ENCODE measurements around the gene LAP3. TPM values are rescaled to one million over a fixed set of nuclear protein-coding genes. Genes with fewer than 3 reads are reported as not detected.
"Not testable (repeated sequence)": the region's sequence is repeated elsewhere in the genome, so short reads cannot be mapped to it uniquely, and the experiment has no call there.

LAP3 gene
- 10 to 100 TPM; 44.9 to 51.0 (median 48.0) TPM for polyA plus RNA-seq (ENCODE audit: insufficient read length in 10 of 10)
- long read RNA-seq, donor 1, transcript LAP3-201 (13 exons, 2,213 nt) = major isoform, 12 of 13 reads
- long read RNA-seq, donor 1, partial matches to known transcripts = 0 of 13 reads
- long read RNA-seq, donor 1, other reads (novel, unspliced or antisense) = 0 of 13 reads
- long read RNA-seq, donor 2, transcript LAP3-201 (13 exons, 2,213 nt) = major isoform, 10 of 11 reads
- long read RNA-seq, donor 2, partial matches to known transcripts = 0 of 11 reads
- long read RNA-seq, donor 2, other reads (novel, unspliced or antisense) = 0 of 11 reads
- long read RNA-seq, donor 3 = 0 reads
- long read RNA-seq, donor 4, transcript LAP3-201 (13 exons, 2,213 nt) = major isoform, 9 of 15 reads
- long read RNA-seq, donor 4, partial matches to known transcripts = 5 of 15 reads
- long read RNA-seq, donor 4, other reads (novel, unspliced or antisense) = 0 of 15 reads
- long read RNA-seq, donor 5, transcript LAP3-201 (13 exons, 2,213 nt) = major isoform, 11 of 25 reads
- long read RNA-seq, donor 5, partial matches to known transcripts = 13 of 25 reads
- long read RNA-seq, donor 5, other reads (novel, unspliced or antisense) = 0 of 25 reads
- long read RNA-seq, donor 6, transcript LAP3-201 (13 exons, 2,213 nt) = major isoform, 13 of 20 reads
- long read RNA-seq, donor 6, partial matches to known transcripts = 6 of 20 reads
- long read RNA-seq, donor 6, other reads (novel, unspliced or antisense) = 0 of 20 reads
- long read RNA-seq, donor 7, transcript LAP3-201 (13 exons, 2,213 nt) = major isoform, 6 of 7 reads
- long read RNA-seq, donor 7, partial matches to known transcripts = 0 of 7 reads
- long read RNA-seq, donor 7, other reads (novel, unspliced or antisense) = 0 of 7 reads
- long read RNA-seq, donor 8, transcript LAP3-201 (13 exons, 2,213 nt) = major isoform, 8 of 16 reads
- long read RNA-seq, donor 8, partial matches to known transcripts = 6 of 16 reads
- long read RNA-seq, donor 8, other reads (novel, unspliced or antisense) = 0 of 16 reads
- long read RNA-seq, donor 9, partial matches to known transcripts = 0 of 2 reads
- long read RNA-seq, donor 9, other reads (novel, unspliced or antisense) = 0 of 2 reads

- DNase-seq = peak; percentile 96 to 99 (median 98)
These were observed at the start of gene LAP3 for GRCh38 chr4:17576932-17577664. Gene LAP3, plus strand, starts transcription at chr4:17577198. Its CDS starts 268 bp downstream, at chr4:17577466.

- DNase-seq = no peak
These were observed 48.3 kb upstream of the LAP3 start for GRCh38 chr4:17528551-17529165.

GRCh38 chr4:17531538-17532285, 45.3 kb upstream of the LAP3 start:
- no peak for DNase-seq

GRCh38 chr4:17534705-17535104, 42.3 kb upstream of the LAP3 start:
- no peak for DNase-seq

DNA sequence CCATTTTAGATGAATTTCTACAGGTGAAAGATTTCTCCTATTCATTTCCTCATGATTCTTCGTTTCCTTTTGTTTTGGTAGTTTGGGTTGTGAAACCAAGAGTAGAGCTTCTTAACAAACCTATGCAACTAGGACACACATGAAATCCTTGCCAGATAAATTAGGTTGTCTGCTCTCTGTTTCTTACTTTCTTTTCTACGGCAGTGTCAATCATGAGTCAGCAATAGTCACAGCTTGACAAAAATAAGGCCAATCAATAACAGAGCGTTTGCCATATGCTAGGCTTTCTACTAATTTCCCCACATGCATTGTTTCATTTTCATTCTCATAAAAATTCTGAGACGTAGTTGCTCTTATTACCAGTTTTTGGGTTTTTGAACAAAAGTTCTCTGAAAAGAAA, 41.8 kb upstream of the LAP3 start:
- DNase-seq = no peak

- no peak for DNase-seq
These were observed 41.1 kb upstream of the LAP3 start for GRCh38 chr4:17535906-17536305.

DNA sequence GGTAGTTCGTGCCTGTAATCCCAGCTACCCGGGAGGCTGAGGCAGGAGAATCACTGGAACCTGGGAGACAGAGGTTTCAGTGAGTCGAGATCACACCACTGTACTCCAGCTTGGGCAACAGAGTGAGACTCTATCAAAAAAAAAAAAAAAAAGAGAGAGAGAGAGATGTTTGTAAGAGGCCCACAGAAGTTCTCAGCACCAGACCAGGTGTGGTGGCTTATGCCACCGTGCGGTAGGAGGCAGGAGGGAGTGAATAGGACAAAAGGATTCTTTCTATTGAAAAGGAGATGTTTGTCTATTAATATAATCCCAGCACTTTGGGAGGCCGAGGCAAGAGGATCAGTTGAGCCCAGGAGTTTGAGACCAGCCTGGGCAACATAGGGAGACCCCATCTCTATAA, 39.9 kb upstream of the LAP3 start:
- not testable (repeated sequence) for DNase-seq

DNA sequence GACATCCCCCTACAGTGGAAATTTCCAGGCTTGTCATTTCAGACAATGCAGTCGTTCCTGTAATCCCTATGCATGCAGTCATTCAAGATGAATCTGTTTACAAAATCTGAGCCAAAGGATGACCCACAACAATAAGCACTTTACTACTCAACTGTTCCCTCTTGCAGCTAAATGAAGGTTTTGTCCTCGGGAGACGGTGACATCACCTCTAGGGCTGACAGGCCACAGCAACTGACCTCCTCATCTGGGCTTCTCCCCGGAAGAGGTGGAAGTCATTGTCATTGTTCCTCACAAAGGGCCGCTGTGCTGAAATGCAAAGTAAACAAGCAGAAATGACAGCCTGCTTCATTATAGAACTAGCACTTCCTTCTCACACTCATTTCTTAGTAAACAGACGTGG, 32.8 kb upstream of the LAP3 start:
- peak in 1 of 3 donors; percentile 18 for DNase-seq

DNA sequence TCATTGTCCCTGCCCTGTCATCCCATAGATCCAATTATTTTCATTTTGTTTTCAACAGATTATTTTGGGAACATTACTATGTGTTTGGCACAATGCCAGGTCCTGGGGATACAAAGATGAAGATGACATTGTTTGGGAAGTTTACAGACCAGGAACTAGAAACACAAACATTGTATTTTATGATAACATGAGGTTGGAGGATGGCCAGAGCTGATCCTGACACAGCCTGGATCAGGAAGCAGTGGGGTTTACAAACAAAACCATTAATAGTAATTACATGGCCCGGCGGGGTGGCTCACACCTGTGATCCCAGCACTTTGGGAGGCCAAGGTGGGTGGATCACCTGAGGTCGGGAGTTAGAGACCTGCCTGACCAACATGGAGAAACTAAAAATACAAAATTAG, 32.2 kb upstream of the LAP3 start:
- DNase-seq = no peak

DNA sequence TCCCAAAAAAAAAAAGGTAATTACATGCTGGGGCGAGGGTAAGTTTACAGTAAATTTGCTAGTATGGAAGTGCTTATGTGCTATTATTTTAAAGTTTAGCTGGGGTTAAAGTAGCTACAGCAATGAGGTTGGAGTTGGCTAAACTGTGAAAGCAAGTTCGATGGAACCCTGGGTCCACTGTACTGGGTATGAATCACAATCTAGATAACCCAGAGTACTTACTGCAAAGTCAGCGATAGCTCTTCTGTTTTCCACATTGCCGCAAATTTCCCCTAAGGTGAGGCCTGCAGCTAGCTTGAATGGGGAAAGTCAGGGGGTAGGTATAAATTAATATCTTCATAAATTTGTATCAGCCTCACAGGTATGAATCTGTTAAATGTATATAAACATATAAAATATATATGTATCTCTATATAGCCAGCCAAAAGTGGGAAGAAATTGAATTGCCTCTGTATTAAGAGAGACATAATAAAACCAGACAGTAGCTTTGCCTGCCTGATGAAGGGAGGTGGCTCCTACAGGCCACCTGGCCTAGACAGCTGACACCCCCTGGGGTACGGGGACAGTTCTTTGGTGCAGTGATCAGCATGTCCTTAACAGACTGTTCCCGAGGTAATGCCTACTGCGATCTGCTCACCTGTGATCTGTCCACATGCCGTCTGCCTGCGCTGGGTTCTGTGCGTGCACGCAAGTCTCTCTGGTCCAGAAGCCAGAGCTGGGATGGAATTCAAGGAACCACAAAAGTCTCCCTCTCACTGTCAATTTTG, 31.4 kb upstream of the LAP3 start:
- DNase-seq = no peak

DNA sequence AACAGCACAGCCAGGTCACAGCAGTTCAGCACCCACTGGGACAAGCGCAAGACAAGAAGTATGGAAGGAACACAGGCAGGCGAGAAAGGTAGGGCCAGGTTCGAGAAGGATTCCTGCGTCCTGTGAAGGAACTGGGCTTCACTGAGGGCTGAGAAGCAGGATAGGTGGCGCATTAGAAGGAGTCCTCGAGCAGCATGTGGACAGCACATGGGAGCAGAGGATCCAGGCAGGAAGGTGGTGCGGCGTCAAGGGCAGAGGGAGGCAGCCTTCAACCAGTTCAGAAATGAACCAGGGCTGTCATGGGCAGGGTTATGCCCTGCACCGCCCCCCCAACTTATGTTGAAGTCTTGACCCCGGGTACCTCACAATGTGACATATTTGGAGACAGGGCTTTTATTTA, 30.8 kb upstream of the LAP3 start:
- DNase-seq = no peak

- no peak for DNase-seq
These were observed 30.3 kb upstream of the LAP3 start for GRCh38 chr4:17546678-17547077.

DNA sequence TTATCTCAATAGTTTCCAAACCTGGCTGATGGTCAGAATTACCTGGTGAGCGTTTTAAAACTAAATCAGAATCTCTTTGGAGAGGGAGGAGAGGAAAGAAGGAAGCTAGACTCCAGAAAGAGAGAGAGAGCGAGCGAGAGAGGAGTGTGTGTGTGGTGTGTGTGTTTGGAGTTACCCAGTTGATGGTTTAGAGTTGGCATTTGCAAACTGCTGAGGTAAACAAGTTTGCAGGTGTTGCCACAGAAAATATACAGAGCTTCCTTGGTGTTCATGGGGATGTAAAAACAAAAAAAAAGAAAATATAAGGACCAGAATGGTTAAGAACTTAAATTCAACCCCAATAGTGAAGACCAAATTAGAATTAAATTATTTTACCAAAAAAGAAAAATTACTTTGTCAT, 26.4 kb upstream of the LAP3 start:
- DNase-seq = no peak

DNA sequence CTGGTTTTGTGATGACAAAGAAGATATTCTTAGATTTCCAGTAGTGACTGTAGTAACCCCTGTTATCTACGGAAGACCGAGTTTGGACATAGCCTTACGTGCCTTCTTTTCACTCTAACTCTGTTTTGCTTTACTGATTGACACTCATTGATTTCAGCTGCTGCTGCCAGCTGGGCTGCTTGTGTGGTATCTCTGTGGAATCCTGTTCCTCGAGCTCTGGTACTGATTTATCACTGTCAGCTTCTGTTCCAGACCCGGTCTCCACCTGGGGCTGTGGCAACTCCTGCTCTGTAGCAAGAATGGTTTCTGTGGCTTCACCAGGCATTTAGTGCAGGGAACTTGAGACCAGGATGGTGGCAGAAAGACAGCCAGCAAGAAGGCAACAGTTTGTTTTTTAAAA, 24.6 kb upstream of the LAP3 start:
- DNase-seq = no peak

DNA sequence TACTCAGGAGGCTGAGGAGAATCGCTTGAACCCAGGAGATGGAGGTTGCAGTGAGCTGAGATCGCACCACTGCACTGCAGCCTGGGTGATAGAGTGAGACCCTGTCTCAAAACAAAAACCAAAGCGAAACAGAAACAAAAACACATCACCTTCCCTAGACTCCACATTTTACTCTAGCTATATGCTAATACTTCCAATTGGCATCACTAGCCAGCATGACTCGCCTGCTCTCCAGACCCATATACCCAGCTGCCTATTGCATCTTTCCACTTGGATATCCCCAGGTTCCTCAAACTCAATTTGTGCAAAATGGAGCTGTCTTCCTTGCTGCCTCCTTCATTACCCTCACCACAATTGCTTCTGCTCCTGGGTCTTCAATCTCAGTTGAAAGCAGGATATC, 22.4 kb upstream of the LAP3 start:
- DNase-seq = no peak

DNA sequence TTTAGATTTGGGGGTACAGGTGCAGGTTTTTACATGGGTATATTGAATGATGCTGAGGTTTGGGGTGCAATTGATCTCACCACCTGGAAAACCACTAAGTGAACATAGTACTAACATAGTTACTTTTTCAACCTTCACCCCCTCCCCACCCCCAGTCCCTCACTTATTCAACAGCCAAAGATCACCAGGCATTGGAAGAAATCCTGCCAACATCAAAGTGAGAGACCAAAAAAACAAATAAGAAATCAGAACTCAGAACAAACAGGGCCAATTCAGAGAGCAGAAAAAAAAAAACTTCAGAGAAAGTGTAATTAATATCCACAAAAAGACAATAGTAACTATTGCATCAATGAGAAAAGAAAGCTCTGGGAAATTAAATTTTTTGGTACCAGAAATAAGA, 20.5 kb upstream of the LAP3 start:
- no peak for DNase-seq

DNA sequence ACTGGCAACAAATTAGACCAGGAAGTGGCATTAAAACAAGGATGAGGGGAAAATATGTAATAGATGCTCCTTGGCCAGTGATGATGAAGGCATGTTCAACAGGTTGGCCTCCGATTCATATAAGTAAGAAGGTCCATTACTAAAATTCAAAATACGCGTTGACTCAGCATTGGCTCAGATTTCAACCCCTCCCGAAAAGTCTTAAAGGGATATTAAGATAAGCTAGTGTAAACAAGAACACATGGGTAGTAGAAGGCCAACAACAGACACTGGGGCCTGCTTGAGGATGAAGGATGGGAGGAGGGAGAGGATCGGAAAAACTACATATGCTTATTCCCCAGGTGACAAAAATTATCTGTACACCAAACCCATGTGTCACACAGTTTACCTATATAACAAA, 19.1 kb upstream of the LAP3 start:
- no peak for DNase-seq

DNA sequence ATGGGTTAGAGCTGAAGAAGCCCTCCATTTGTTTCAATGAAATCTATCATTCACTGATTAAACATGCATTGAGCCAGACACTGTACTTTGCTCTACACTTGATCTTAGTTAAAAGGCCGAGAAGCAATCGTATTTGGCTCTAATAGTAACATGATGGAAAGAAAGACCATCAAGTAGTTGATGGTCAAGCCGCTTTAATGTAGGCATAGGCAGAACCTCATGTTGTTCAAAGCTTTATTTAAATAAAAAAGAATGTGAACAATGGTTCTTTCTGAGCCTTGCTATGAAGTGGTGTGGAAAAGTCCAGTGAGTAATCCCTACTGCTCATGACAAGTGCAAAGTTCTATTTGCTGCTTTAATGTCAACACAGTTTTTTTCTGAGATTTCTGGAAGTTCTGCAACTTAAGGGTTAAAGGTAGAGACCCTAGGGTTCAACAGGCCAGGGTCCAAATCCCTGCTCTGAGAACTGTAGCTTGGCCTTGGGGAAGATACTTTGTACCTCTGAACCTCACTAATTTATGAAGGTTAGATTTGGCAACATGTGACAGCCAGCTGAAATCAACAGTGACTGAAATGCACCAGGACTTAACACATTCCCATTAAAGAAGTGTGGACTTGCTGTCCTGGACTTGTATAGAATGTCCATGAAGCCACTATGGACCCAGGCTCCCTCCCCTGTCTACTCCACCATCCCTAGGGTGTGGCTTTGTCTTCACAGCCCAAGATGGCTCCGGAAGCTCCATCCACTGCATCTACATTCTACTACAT, 17.9 kb upstream of the LAP3 start:
- DNase-seq = no peak

DNA sequence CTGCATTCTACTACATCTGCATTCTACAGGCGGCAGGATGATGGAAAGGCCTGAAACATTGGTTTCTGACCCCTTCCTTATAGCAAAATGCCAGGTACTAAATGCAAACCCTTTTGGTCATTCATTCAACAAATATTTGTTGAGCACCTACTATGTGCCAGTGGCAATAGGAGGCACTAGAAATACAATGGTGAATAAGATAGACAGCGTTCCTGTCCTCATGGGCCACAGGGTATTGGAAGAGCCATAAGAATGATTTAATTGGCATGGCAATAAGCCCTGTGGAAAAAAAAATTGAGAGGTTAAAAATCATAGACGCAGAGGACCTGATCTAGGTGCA, 17.3 kb upstream of the LAP3 start:
- no peak for DNase-seq
